HepG2 (cell line): ENCODE data around the gene MPP1. TPM values are rescaled to one million over a fixed set of nuclear protein-coding genes. Genes with fewer than 3 reads are reported as not detected.

Experiments used
- CENPX ChIP-seq: sonication (generic); formaldehyde crosslinking; IDR thresholded peaks from 2 replicates; pipeline ENCODE4 v1.9.0; 2021; ENCODE audit warnings: mild to moderate bottlenecking, missing genetic modification reagents, moderate library complexity
- GPN1 ChIP-seq: sonication (generic); formaldehyde crosslinking; IDR thresholded peaks from 2 replicates; pipeline ENCODE4 v1.5.1; 2020; ENCODE audit warnings: missing genetic modification reagents, borderline replicate concordance
- HDAC1 ChIP-seq: sonication (generic); formaldehyde crosslinking; IDR thresholded peaks from 2 replicates; pipeline ENCODE4 v1.5.1; 2020; ENCODE audit warnings: mild to moderate bottlenecking, missing genetic modification reagents
- HINFP ChIP-seq: sonication (generic); formaldehyde crosslinking; IDR thresholded peaks from 2 replicates; pipeline ENCODE4 v1.4.0; 2020; ENCODE audit warnings: low read depth, mild to moderate bottlenecking, missing genetic modification reagents
- NCOA1 ChIP-seq: sonication (generic); formaldehyde crosslinking; IDR thresholded peaks from 2 replicates; pipeline ENCODE4 v1.9.0; 2021; ENCODE audit warnings: missing genetic modification reagents
- NONO ChIP-seq, 2 experiments: fragments of 450-650 bp in 1 of 2; sonication (generic) in 1 of 2; formaldehyde crosslinking in 1 of 2; IDR thresholded peaks in 1 of 2; conservative IDR thresholded peaks in 1 of 2; 2 replicates each; pipeline versions ENCODE4 v1.6.1 to v1.8.0; 2017 to 2022; ENCODE audit warnings: mild to moderate bottlenecking in 1 of 2, missing genetic modification reagents in 1 of 2, moderate library complexity in 1 of 2
- RBFOX2 ChIP-seq: fragments of 200-400 bp; formaldehyde crosslinking; IDR thresholded peaks from 2 replicates; pipeline ENCODE4 v1.6.1; 2017; ENCODE audit warnings: low read depth, mild to moderate bottlenecking, low read length
- SIN3A ChIP-seq: IDR thresholded peaks from 2 replicates; pipeline ENCODE4 v1.6.1; 2011; ENCODE audit warnings: low read depth, mild to moderate bottlenecking, control low read depth, low read length, borderline replicate concordance
- ZFX ChIP-seq: sonication (generic); formaldehyde crosslinking; IDR thresholded peaks from 2 replicates; pipeline ENCODE4 v1.4.0; 2020; ENCODE audit warnings: mild to moderate bottlenecking, low read depth, missing genetic modification reagents, moderate library complexity
- ZNF10 ChIP-seq: sonication (generic); formaldehyde crosslinking; IDR thresholded peaks from 2 replicates; pipeline ENCODE4 v1.4.0; 2020; ENCODE audit warnings: mild to moderate bottlenecking, low read depth, missing genetic modification reagents, borderline replicate concordance
- polyA plus RNA-seq, 8 experiments: library from polyadenylated mRNA; depleted of rRNA in 3 of 8; stranded (reverse) in 7 of 8; unstranded in 1 of 8; fragments of >200 nt; fragmentation: Illumina TruSeq in 4 of 8; extraction: Trizol in 4 of 8; gene quantifications; 2 replicates each; pipeline versions ENCODE4 v1.2.1 to v1.2.3, GENCODE V29; 2011 to 2016; ENCODE audit warnings: low read depth in 4 of 8, missing spikeins in 1 of 8, mixed read lengths in 1 of 8; ENCODE audit not compliant: insufficient read depth in 1 of 8
- total RNA-seq, 5 experiments: library from RNA; depleted of rRNA; stranded (reverse); fragments of >200 nt; fragmentation: Illumina TruSeq; extraction: Trizol; gene quantifications; 2 replicates each; pipeline ENCODE4 v1.2.3, GENCODE V29; 2016; ENCODE audit warnings: low read depth in 1 of 5
- TF ChIP-seq, protein P1 (sequence below): sonication (generic); formaldehyde crosslinking; IDR thresholded peaks from 2 replicates; pipeline ENCODE4 v1.5.1; 2020; ENCODE audit warnings: mild to moderate bottlenecking, missing genetic modification reagents, moderate library complexity

Gene MPP1
- total and polyA plus RNA-seq, 2 of the 13 experiments (the other 11 are each of a cell fraction or from before 2014, with no cell fraction given), result 7.8 to 8.1 TPM

- TF ChIP-seq GPN1 (CRISPR knock-in tag) (no peak), ZFX (CRISPR knock-in tag) (peak; percentile 79), RBFOX2 (peak; percentile 59), HINFP (CRISPR knock-in tag) (no peak), HDAC1 (CRISPR knock-in tag) (peak; percentile 65), NCOA1 (CRISPR knock-in tag) (no peak), ZNF10 (no peak), NONO (IDR thresholded peaks at IDR 0.05) (no peak), NONO (CRISPR knock-in tag; conservative IDR thresholded peaks at IDR 0.05) (0 out of 2 replicates have a peak, but pooled peaks have one; percentile 43), SIN3A (peak; percentile 53; the same call in 1 of the 2 replicates), CENPX (CRISPR knock-in tag) (no peak)
- TF ChIP-seq, protein P1, sequence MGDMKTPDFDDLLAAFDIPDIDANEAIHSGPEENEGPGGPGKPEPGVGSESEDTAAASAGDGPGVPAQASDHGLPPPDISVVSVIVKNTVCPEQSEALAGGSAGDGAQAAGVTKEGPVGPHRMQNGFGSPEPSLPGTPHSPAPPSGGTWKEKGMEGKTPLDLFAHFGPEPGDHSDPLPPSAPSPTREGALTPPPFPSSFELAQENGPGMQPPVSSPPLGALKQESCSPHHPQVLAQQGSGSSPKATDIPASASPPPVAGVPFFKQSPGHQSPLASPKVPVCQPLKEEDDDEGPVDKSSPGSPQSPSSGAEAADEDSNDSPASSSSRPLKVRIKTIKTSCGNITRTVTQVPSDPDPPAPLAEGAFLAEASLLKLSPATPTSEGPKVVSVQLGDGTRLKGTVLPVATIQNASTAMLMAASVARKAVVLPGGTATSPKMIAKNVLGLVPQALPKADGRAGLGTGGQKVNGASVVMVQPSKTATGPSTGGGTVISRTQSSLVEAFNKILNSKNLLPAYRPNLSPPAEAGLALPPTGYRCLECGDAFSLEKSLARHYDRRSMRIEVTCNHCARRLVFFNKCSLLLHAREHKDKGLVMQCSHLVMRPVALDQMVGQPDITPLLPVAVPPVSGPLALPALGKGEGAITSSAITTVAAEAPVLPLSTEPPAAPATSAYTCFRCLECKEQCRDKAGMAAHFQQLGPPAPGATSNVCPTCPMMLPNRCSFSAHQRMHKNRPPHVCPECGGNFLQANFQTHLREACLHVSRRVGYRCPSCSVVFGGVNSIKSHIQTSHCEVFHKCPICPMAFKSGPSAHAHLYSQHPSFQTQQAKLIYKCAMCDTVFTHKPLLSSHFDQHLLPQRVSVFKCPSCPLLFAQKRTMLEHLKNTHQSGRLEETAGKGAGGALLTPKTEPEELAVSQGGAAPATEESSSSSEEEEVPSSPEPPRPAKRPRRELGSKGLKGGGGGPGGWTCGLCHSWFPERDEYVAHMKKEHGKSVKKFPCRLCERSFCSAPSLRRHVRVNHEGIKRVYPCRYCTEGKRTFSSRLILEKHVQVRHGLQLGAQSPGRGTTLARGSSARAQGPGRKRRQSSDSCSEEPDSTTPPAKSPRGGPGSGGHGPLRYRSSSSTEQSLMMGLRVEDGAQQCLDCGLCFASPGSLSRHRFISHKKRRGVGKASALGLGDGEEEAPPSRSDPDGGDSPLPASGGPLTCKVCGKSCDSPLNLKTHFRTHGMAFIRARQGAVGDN (CRISPR knock-in tag), result peak; percentile 83
Measured at GRCh38 chrX:154804957-154805695, at the start of gene MPP1 (continued).
